ENCODE results near the gene LIMK1. TPM values are rescaled to one million over a fixed set of nuclear protein-coding genes. Genes with fewer than 3 reads are reported as not detected.

The LIMK1 gene
- total and polyA plus RNA-seq, 2 of the 4 experiments (the other 2 are of a cell fraction) = 25.8 to 48.0 TPM

DNA sequence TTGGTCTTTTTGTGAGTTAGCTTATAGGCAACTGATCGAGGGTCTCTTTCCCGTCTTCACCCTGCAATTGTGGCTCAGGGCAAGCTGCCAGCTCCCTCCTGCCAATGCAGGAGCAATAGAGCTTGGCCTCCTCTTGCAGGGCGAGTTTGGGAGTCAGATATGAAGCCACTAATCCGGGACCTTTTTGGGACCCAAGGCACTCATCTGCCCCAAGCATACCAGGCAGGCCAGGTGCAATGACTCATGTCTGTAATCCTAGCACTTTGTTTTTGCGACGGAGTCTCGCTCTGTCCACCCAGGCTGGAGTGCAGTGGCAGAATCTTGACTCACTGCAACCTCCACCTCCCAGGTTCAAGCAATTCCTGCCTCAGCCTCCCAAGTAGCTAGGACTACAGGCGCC lies 21.1 kb downstream of the LIMK1 start:
- intact Hi-C loops (cut with micrococcal nuclease) = no loop called here
- Histone ChIP-seq H3K36me3 (ENCODE audit: control insufficient read depth, insufficient read depth, low read length) (peaks cover 48% of the 10 kb centered on the region), H4K20me1 (ENCODE audit: insufficient read depth, low read length) (no peaks in the 10 kb centered on the region; the same call in none of the 2 replicates), H3K27ac (ENCODE audit: insufficient read depth, low read length) (no peak overlapping the region), H2BK15ac (ENCODE audit: low read depth, low read length) (no peak overlapping the region), H3K9me1 (ENCODE audit: insufficient read depth, low read length) (no peaks in the 10 kb centered on the region), H3K18ac (ENCODE audit: low read depth, low read length) (no peak overlapping the region), H3K23ac (ENCODE audit: low read depth, low read length) (no peak overlapping the region), H3K4me3 (ENCODE audit: insufficient read depth, low read depth, low read length) (no peak overlapping the region), H4K5ac (ENCODE audit: low read depth, low read length) (no peak overlapping the region), H2BK5ac (ENCODE audit: low read depth, low read length, poor library complexity, severe bottlenecking) (no peak overlapping the region), H3K56ac (ENCODE audit: extremely low read depth, insufficient read depth, low read length) (no peak overlapping the region), H3K9ac (ENCODE audit: low read depth, low read length) (no peak overlapping the region), H3K4ac (ENCODE audit: low read depth, low read length) (no peak overlapping the region), H3K79me1 (ENCODE audit: low read depth in 1 of 2, low read length in 2 of 2) (peaks cover 8 to 34% of the 10 kb centered on the region in 2 experiments), H3K27me3 (ENCODE audit: control insufficient read depth, insufficient read depth, low read length) (no peaks in the 10 kb centered on the region), H3K4me2 (ENCODE audit: low read depth, low read length) (no peak overlapping the region), H2BK20ac (ENCODE audit: low read depth, low read length) (no peak overlapping the region), H4K8ac (ENCODE audit: low read depth in 2 of 2, low read length in 2 of 2) (no peak overlapping the region), H3K9me3 (ENCODE audit: control insufficient read depth, insufficient read depth, low read length) (no peaks in the 10 kb centered on the region), H2AK9ac (replicated peaks; ENCODE audit: low read depth, low read length, poor library complexity) (no peak overlapping the region), H3K4me1 (ENCODE audit: control insufficient read depth, insufficient read depth, low read length) (peaks cover 3% of the 10 kb centered on the region; the same call in 1 of the 2 replicates), H2AK5ac (ENCODE audit: low read depth, low read length) (no peak overlapping the region), H3K14ac (replicated peaks; ENCODE audit: low read depth, low read length) (no peak overlapping the region), H2BK120ac (ENCODE audit: low read depth, low read length) (no peak overlapping the region), H2AFZ (replicated peaks; ENCODE audit: low read length, poor library complexity) (no peak overlapping the region), H4K91ac (ENCODE audit: insufficient read depth, low read depth, low read length) (no peak overlapping the region)
- in situ Hi-C loops (cut with MboI; ENCODE audit: low sequenced_read_pairs) = no loop called here
- dilution Hi-C loops (cut with HindIII; ENCODE audit: low sequenced_read_pairs, unreplicated experiment) = no loop called here
- TF ChIP-seq MXI1 (IDR thresholded peaks at IDR 0.05; ENCODE audit: borderline replicate concordance, low read depth, low read length) (no peak), MAFK (IDR thresholded peaks at IDR 0.05; ENCODE audit: low read depth, low read length) (no peak), NFE2L2 (IDR thresholded peaks at IDR 0.05; ENCODE audit: low read depth, low read length) (no peak), RFX5 (IDR thresholded peaks at IDR 0.05; ENCODE audit: low read depth, low read length) (no peak), BHLHE40 (IDR thresholded peaks at IDR 0.05; ENCODE audit: low read depth, low read length) (no peak), SMC3 (IDR thresholded peaks at IDR 0.05; ENCODE audit: low read depth, low read length) (no peak), RCOR1 (IDR thresholded peaks at IDR 0.05; ENCODE audit: insufficient replicate concordance, low read length) (no peak), MAZ (IDR thresholded peaks at IDR 0.05; ENCODE audit: borderline replicate concordance, low read depth, low read length) (no peak), FOS (IDR thresholded peaks at IDR 0.05; ENCODE audit: low read depth, low read length) (no peak), RAD21 (IDR thresholded peaks at IDR 0.05; ENCODE audit: low read length) (no peak), POLR2A (IDR thresholded peaks at IDR 0.05; ENCODE audit: low read depth, low read length) (no peak), CEBPB (IDR thresholded peaks at IDR 0.05; ENCODE audit: low read depth, low read length) (no peak)
- TF ChIP-seq, protein P1, sequence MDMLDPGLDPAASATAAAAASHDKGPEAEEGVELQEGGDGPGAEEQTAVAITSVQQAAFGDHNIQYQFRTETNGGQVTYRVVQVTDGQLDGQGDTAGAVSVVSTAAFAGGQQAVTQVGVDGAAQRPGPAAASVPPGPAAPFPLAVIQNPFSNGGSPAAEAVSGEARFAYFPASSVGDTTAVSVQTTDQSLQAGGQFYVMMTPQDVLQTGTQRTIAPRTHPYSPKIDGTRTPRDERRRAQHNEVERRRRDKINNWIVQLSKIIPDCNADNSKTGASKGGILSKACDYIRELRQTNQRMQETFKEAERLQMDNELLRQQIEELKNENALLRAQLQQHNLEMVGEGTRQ (IDR thresholded peaks at IDR 0.05; ENCODE audit: low read depth, low read length) = no peak
- TF ChIP-seq, protein P2, sequence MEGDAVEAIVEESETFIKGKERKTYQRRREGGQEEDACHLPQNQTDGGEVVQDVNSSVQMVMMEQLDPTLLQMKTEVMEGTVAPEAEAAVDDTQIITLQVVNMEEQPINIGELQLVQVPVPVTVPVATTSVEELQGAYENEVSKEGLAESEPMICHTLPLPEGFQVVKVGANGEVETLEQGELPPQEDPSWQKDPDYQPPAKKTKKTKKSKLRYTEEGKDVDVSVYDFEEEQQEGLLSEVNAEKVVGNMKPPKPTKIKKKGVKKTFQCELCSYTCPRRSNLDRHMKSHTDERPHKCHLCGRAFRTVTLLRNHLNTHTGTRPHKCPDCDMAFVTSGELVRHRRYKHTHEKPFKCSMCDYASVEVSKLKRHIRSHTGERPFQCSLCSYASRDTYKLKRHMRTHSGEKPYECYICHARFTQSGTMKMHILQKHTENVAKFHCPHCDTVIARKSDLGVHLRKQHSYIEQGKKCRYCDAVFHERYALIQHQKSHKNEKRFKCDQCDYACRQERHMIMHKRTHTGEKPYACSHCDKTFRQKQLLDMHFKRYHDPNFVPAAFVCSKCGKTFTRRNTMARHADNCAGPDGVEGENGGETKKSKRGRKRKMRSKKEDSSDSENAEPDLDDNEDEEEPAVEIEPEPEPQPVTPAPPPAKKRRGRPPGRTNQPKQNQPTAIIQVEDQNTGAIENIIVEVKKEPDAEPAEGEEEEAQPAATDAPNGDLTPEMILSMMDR (conservative IDR thresholded peaks at IDR 0.05; ENCODE audit: low read depth, low read length) = no peak
- TF ChIP-seq, protein P3, sequence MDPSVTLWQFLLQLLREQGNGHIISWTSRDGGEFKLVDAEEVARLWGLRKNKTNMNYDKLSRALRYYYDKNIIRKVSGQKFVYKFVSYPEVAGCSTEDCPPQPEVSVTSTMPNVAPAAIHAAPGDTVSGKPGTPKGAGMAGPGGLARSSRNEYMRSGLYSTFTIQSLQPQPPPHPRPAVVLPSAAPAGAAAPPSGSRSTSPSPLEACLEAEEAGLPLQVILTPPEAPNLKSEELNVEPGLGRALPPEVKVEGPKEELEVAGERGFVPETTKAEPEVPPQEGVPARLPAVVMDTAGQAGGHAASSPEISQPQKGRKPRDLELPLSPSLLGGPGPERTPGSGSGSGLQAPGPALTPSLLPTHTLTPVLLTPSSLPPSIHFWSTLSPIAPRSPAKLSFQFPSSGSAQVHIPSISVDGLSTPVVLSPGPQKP (IDR thresholded peaks at IDR 0.05; ENCODE audit: borderline replicate concordance, low read depth, low read length) = no peak
- 73% methylated on average over 7 of the region's 8 CpGs; no CpG with 5 or more reads in 1 of the 2 experiments for WGBS, 2 experiments (ENCODE audit: extremely low coverage in 2 of 2, insufficient read length in 1 of 2)
- no TSS peak for BruUV-seq (replicated peaks)
- ATAC-seq (ENCODE audit: low read depth) = peak; percentile 48
- peak; percentile 54 for DNase-seq
- POLR2A ChIA-PET (ENCODE audit: unreplicated experiment) = interaction anchor here (0.5 kb wide), 1 partner anchor 11 kb away, joined by 3 read pairs; no protein-coding TSS in a partner anchor
- CTCF ChIA-PET = interaction anchor here (0.6 kb wide), 1 partner anchor 23 kb away, joined by 4 read pairs; no protein-coding TSS in a partner anchor

Data from IMR-90 (cell line).